IMR-90 (cell line): ENCODE results near the gene PCSK2. TPM values are rescaled to one million over a fixed set of nuclear protein-coding genes. Genes with fewer than 3 reads are reported as not detected.

ENCODE experiments used
- ATAC-seq: fragments of 200-7000 bp; cut with Tn5 transposase; 2 replicates; pipeline ENCODE4 v1.9.1; 2020; ENCODE audit warnings: low read depth, mild to moderate bottlenecking, moderate library complexity
- BruUV-seq: library from RNA; stranded (reverse); fragments of 400-500 nt; replicated peaks from 2 replicates; lab custom pipeline; 2021; lab: Mats Ljungman, UMichigan
- CTCF ChIA-PET: fragments of 300-600 bp; formaldehyde crosslinking; extraction: SDS; loops from one replicate; lab custom pipeline; 2021; ENCODE audit warnings: antibody characterized with exemption; lab: Yijun Ruan, JAX
- POLR2A ChIA-PET: fragments of 300-600 bp; sonication (Branson Sonifier 250); formaldehyde crosslinking; loops from one replicate; lab custom pipeline; 2022; ENCODE audit warnings: antibody characterized with exemption; ENCODE audit not compliant: unreplicated experiment; lab: Charles Lee
- DNase-seq: peaks from one replicate; pipeline ENCODE4 v3.0.0; 2013
- H2AFZ ChIP-seq: replicated peaks from 2 replicates; pipeline ENCODE3; 2013; ENCODE audit warnings: low read length, mild to moderate bottlenecking; ENCODE audit not compliant: poor library complexity
- H2AK5ac ChIP-seq: 2 replicates; pipeline ENCODE4 v1.6.1; 2013; ENCODE audit warnings: low read depth, low read length, inconsistent platforms
- H2AK9ac ChIP-seq: replicated peaks from 2 replicates; pipeline ENCODE3; 2013; ENCODE audit warnings: mild to moderate bottlenecking, low read depth, low read length, moderate library complexity; ENCODE audit not compliant: poor library complexity
- H2BK120ac ChIP-seq: 2 replicates; pipeline ENCODE4 v1.6.1; 2013; ENCODE audit warnings: low read depth, low read length, inconsistent platforms
- H2BK15ac ChIP-seq: 3 replicates; pipeline ENCODE4 v1.6.1; 2013; ENCODE audit warnings: low read depth, low read length, inconsistent platforms
- H2BK20ac ChIP-seq: 2 replicates; pipeline ENCODE4 v1.6.1; 2013; ENCODE audit warnings: low read depth, mild to moderate bottlenecking, inconsistent platforms, low read length, moderate library complexity
- H2BK5ac ChIP-seq: 2 replicates; pipeline ENCODE4 v1.6.1; 2013; ENCODE audit warnings: mild to moderate bottlenecking, low read depth, low read length, inconsistent platforms; ENCODE audit not compliant: poor library complexity, severe bottlenecking
- H3K14ac ChIP-seq: replicated peaks from 2 replicates; pipeline ENCODE4 v1.6.1; 2013; ENCODE audit warnings: low read depth, low read length, inconsistent platforms
- H3K18ac ChIP-seq: 2 replicates; pipeline ENCODE4 v1.6.1; 2013; ENCODE audit warnings: low read depth, low read length, control low read depth
- H3K23ac ChIP-seq: 2 replicates; pipeline ENCODE4 v1.6.1; 2013; ENCODE audit warnings: low read depth, low read length, inconsistent platforms
- H3K27ac ChIP-seq: 2 replicates; pipeline ENCODE4 v1.5.1; 2013; ENCODE audit warnings: mild to moderate bottlenecking, control low read depth, low read length; ENCODE audit not compliant: insufficient read depth
- H3K27me3 ChIP-seq: 2 replicates; pipeline ENCODE4 v1.6.1; 2013; ENCODE audit warnings: low read length; ENCODE audit not compliant: control insufficient read depth, insufficient read depth
- H3K36me3 ChIP-seq: 2 replicates; pipeline ENCODE4 v1.6.1; 2013; ENCODE audit warnings: low read length, mixed read lengths; ENCODE audit not compliant: control insufficient read depth, insufficient read depth
- H3K4ac ChIP-seq: 2 replicates; pipeline ENCODE4 v1.6.1; 2013; ENCODE audit warnings: low read depth, low read length, inconsistent platforms
- H3K4me1 ChIP-seq: 2 replicates; pipeline ENCODE4 v1.6.1; 2013; ENCODE audit warnings: low read length, mixed read lengths; ENCODE audit not compliant: control insufficient read depth, insufficient read depth
- H3K4me2 ChIP-seq: 2 replicates; pipeline ENCODE4 v1.6.1; 2013; ENCODE audit warnings: low read depth, mild to moderate bottlenecking, control low read depth, low read length, moderate library complexity
- H3K4me3 ChIP-seq: 2 replicates; pipeline ENCODE4 v1.5.1; 2013; ENCODE audit warnings: low read depth, mild to moderate bottlenecking, control low read depth, low read length, moderate library complexity; ENCODE audit not compliant: insufficient read depth
- H3K56ac ChIP-seq: 2 replicates; pipeline ENCODE4 v1.6.1; 2013; ENCODE audit warnings: low read length, inconsistent platforms; ENCODE audit not compliant: insufficient read depth; ENCODE audit errors: extremely low read depth
- H3K79me1 ChIP-seq, 2 experiments: 2 replicates each; pipeline ENCODE4 v1.6.1; 2013; ENCODE audit warnings: low read length in 2 of 2, inconsistent platforms in 1 of 2, low read depth in 1 of 2
- H3K9ac ChIP-seq: 2 replicates; pipeline ENCODE4 v1.6.1; 2013; ENCODE audit warnings: low read depth, low read length, control low read depth
- H3K9me1 ChIP-seq: 2 replicates; pipeline ENCODE4 v1.6.1; 2013; ENCODE audit warnings: low read length, inconsistent platforms; ENCODE audit not compliant: insufficient read depth
- H3K9me3 ChIP-seq: 2 replicates; pipeline ENCODE4 v1.6.1; 2013; ENCODE audit warnings: low read length; ENCODE audit not compliant: control insufficient read depth, insufficient read depth
- H4K20me1 ChIP-seq: 2 replicates; pipeline ENCODE4 v1.6.1; 2013; ENCODE audit warnings: low read length, inconsistent platforms; ENCODE audit not compliant: insufficient read depth
- H4K5ac ChIP-seq: 2 replicates; pipeline ENCODE4 v1.6.1; 2013; ENCODE audit warnings: mild to moderate bottlenecking, low read depth, low read length, control low read depth
- H4K8ac ChIP-seq, 2 experiments: 2 replicates each; pipeline ENCODE4 v1.6.1; 2013; ENCODE audit warnings: low read depth in 2 of 2, low read length in 2 of 2, control low read depth in 1 of 2, inconsistent platforms in 1 of 2
- H4K91ac ChIP-seq: 2 replicates; pipeline ENCODE4 v1.6.1; 2013; ENCODE audit warnings: low read depth, low read length, inconsistent platforms; ENCODE audit not compliant: insufficient read depth
- BHLHE40 ChIP-seq: fragments of 150-350 bp; IDR thresholded peaks from 2 replicates; pipeline ENCODE4 v1.6.1; 2016; ENCODE audit warnings: mild to moderate bottlenecking, low read depth, low read length
- CEBPB ChIP-seq: IDR thresholded peaks from 2 replicates; pipeline ENCODE4 v1.6.1; 2012; ENCODE audit warnings: low read depth, low read length, improper control_type of control experiment
- CHD1 ChIP-seq: IDR thresholded peaks from 2 replicates; pipeline ENCODE4 v1.6.1; 2012; ENCODE audit warnings: low read depth, low read length, improper control_type of control experiment
- CTCF ChIP-seq: conservative IDR thresholded peaks from 2 replicates; pipeline ENCODE4 v1.5.1; 2012; ENCODE audit warnings: mild to moderate bottlenecking, low read depth, low read length, improper control_type of control experiment
- ELK1 ChIP-seq: fragments of 150-350 bp; IDR thresholded peaks from 2 replicates; pipeline ENCODE4 v1.6.1; 2016; ENCODE audit warnings: low read depth, mild to moderate bottlenecking, low read length, moderate library complexity, borderline replicate concordance
- FOS ChIP-seq: fragments of 150-350 bp; IDR thresholded peaks from 2 replicates; pipeline ENCODE4 v1.6.1; 2016; ENCODE audit warnings: low read depth, low read length
- MAFK ChIP-seq: IDR thresholded peaks from 2 replicates; pipeline ENCODE4 v1.6.1; 2012; ENCODE audit warnings: low read depth, low read length, improper control_type of control experiment
- MAZ ChIP-seq: IDR thresholded peaks from 2 replicates; pipeline ENCODE4 v1.6.1; 2012; ENCODE audit warnings: low read depth, mild to moderate bottlenecking, low read length, improper control_type of control experiment, moderate library complexity, borderline replicate concordance
- MXI1 ChIP-seq: IDR thresholded peaks from 2 replicates; pipeline ENCODE4 v1.6.1; 2012; ENCODE audit warnings: low read depth, mild to moderate bottlenecking, low read length, moderate library complexity, borderline replicate concordance
- NFE2L2 ChIP-seq: fragments of 150-350 bp; IDR thresholded peaks from 2 replicates; pipeline ENCODE4 v1.6.1; 2016; ENCODE audit warnings: low read depth, mild to moderate bottlenecking, low read length
- POLR2A ChIP-seq: IDR thresholded peaks from 2 replicates; pipeline ENCODE4 v1.6.1; 2012; ENCODE audit warnings: mild to moderate bottlenecking, low read depth, low read length
- RAD21 ChIP-seq: IDR thresholded peaks from 2 replicates; pipeline ENCODE4 v1.6.1; 2012; ENCODE audit warnings: low read length, improper control_type of control experiment
- RCOR1 ChIP-seq: IDR thresholded peaks from 2 replicates; pipeline ENCODE4 v1.6.1; 2012; ENCODE audit warnings: mild to moderate bottlenecking, low read length, improper control_type of control experiment; ENCODE audit not compliant: insufficient replicate concordance
- RFX5 ChIP-seq: IDR thresholded peaks from 2 replicates; pipeline ENCODE4 v1.8.0; 2012; ENCODE audit warnings: low read depth, mild to moderate bottlenecking, low read length, moderate library complexity
- SMC3 ChIP-seq: fragments of 150-350 bp; IDR thresholded peaks from 2 replicates; pipeline ENCODE4 v1.6.1; 2016; ENCODE audit warnings: low read depth, mild to moderate bottlenecking, antibody characterized with exemption, low read length, moderate library complexity
- USF2 ChIP-seq: fragments of 150-350 bp; IDR thresholded peaks from 2 replicates; pipeline ENCODE4 v1.6.1; 2017; ENCODE audit warnings: mild to moderate bottlenecking, antibody characterized with exemption, low read length, low read depth
- WGBS, 2 experiments: methylation state at CpG; one replicate each; pipeline versions ENCODE4 v1.1.5 to v1.1.7; 2013; ENCODE audit warnings: missing lambda C conversion rate in 2 of 2; ENCODE audit not compliant: insufficient read length in 1 of 2; ENCODE audit errors: extremely low coverage in 2 of 2; 5-methylcytosine and 5-hydroxymethylcytosine counted together
- dilution Hi-C: fragments of 300-500 bp; cut with HindIII; formaldehyde crosslinking; loops from one replicate; pipeline ENCODE4 v1.14.3; 2018; ENCODE audit warnings: low sequenced_read_pairs; ENCODE audit not compliant: unreplicated experiment
- in situ Hi-C: fragments of 300-500 bp; cut with MboI; formaldehyde crosslinking; loops from 3 replicates; pipeline ENCODE4 v1.14.3; 2019; ENCODE audit warnings: low sequenced_read_pairs, inconsistent platforms, mixed read lengths
- intact Hi-C: fragments of 100-400 bp; cut with micrococcal nuclease; formaldehyde crosslinking; loops from 2 replicates; pipeline ENCODE4 v1.10.0; 2022
- polyA plus RNA-seq, 3 experiments: library from polyadenylated mRNA; depleted of rRNA; stranded (reverse); fragments of >200 nt; gene quantifications; 2 replicates each; pipeline ENCODE4 v1.2.3, GENCODE V29; 2012; ENCODE audit warnings: low replicate concordance in 1 of 3
- total RNA-seq: library from RNA; depleted of rRNA; stranded (reverse); fragments of >200 nt; gene quantifications from 2 replicates; pipeline ENCODE4 v1.2.3, GENCODE V29; 2012

PCSK2 gene
- total and polyA plus RNA-seq, 2 of the 4 experiments (the other 2 are of a cell fraction) = not detected

- Histone ChIP-seq H3K9ac (no peak overlapping the region), H3K4ac (no peak overlapping the region), H2BK5ac (no peak overlapping the region), H3K4me2 (no peak overlapping the region), H3K9me3 (no peaks in the 10 kb centered on the region), H2AK5ac (no peak overlapping the region), H3K23ac (no peak overlapping the region), H3K9me1 (no peaks in the 10 kb centered on the region), H4K20me1 (no peaks in the 10 kb centered on the region), H3K56ac (no peak overlapping the region), H3K79me1 (no peaks in the 10 kb centered on the region), H4K91ac (no peak overlapping the region), H2BK120ac (no peak overlapping the region), H3K18ac (no peak overlapping the region), H2AK9ac (no peak overlapping the region), H2AFZ (no peak overlapping the region), H3K4me3 (no peak overlapping the region), H3K27ac (no peak overlapping the region), H4K5ac (no peak overlapping the region), H3K36me3 (no peaks in the 10 kb centered on the region), H3K4me1 (no peaks in the 10 kb centered on the region), H4K8ac (no peak overlapping the region), H2BK15ac (no peak overlapping the region), H3K14ac (no peak overlapping the region), H2BK20ac (no peak overlapping the region), H3K27me3 (peaks cover 15% of the 10 kb centered on the region)
- no peak for DNase-seq
- TF ChIP-seq RCOR1 (no peak), NFE2L2 (no peak), USF2 (no peak), SMC3 (no peak), CHD1 (no peak), BHLHE40 (no peak), CTCF (no peak), RAD21 (no peak), MXI1 (no peak), RFX5 (no peak), FOS (no peak), POLR2A (no peak), ELK1 (no peak), MAFK (no peak), CEBPB (no peak), MAZ (no peak)
- ATAC-seq = no peak
- in situ Hi-C loops = no loop called here
- dilution Hi-C loops = no loop called here
- intact Hi-C loops = no loop called here
- ChIA-PET POLR2A (no interaction called here), CTCF (no interaction called here)
- WGBS, 2 experiments = no CpG with 5 or more reads among the region's 7 CpGs
- BruUV-seq = no TSS peak
Measured at GRCh38 chr20:17469246-17470030, 242.6 kb downstream of the PCSK2 start.
